Measurements from ENCODE around the gene PSD2.

Gene PSD2

DNA sequence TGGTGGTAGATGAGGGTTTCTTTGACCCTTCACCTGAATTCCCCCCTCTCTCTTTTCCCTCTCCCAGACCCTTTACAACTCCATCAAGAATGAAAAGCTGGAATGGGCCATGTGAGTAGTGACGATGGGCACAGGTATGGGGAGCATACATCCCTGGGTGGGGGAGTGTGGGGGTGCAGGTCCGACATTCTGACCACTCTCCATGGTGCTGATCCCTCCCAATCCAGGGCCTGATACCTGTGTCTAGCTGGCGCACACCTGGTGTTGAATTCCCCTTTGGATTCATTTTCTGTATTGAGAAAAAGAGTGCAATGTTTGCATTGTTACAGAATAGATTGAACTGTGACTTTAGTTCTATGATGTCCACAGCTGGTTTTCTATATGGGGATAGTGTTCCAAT, 40.0 kb downstream of the PSD2 start:
- DNase-seq (ENCODE audit: low read depth in 4 of 4, low spot score in 1 of 4), result no peak

- no peak for DNase-seq (ENCODE audit: low read depth in 4 of 4, low spot score in 1 of 4)
Observed at GRCh38 chr5:139836469-139837208, 41.0 kb downstream of the PSD2 start.

- no peak for DNase-seq (ENCODE audit: low read depth in 4 of 4, low spot score in 1 of 4)
Observed at GRCh38 chr5:139837711-139838380, 42.2 kb downstream of the PSD2 start.

DNA sequence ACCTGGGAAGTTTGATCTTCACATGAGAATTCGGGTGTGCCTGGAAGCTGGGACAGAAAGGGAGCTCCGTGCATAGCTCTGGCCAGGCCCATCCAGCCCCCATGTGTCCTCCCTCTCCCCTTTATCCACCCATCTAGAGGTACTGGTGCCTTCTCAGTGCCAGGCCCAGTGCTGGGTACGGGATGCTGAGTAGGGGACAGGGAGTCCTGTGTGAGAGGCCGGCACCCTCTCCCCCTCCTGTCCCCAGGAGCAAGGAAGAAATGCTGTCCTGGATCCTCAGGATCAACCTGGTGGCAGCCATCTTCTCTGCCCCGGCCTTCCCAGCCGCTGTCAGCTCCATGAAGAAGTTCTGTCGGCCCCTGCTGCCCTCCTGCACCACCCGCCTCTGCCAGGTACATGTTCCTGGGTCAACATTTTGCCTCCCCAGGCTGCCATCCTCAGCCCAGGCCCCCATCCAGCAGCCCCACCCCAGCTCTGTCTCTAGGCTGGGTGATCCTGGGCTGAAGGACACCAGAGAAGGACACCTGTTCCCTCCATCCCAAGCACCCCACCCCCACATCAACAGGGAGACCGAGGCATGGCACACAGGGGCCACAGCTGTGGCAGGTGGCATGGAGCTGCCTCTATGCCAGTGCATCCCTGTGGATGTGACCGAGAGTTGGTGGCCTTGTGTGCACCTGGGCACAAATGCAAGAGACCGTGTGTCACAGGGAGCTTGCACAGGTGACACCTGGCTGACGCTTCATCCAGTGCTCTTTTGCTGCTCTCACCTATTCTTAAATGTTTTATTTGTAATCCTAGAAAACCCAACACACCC, 43.0 kb downstream of the PSD2 start:
- DNase-seq (ENCODE audit: low read depth in 4 of 4, low spot score in 1 of 4), result no peak

DNA sequence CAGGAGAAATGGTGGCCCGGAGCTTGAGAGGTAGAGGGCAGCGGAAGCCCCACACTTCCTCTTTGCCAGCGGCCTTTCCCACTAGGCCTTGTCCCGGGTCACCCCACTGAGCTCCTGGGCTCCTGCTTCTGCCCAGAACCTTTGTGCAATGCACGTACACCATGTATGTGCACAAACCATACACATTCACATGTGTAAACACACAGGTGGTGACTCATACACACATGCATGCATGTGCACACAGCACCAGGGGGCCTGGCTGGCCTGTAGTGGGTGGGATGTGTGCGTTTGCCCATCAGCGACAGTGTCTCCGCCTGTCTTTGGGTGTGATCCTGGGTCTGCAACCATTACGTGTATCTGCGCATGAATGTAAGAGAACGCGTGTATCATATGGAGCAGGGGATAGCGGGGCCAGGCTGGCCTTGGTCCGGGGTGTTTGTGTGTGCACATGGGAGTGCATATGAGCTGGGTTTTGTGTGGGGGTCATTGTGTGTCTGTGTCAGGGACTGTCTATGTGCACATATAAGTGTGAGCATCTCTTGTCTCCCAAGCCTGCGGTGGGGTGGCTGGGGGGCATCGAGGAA, 43.7 kb downstream of the PSD2 start:
- no peak for DNase-seq (ENCODE audit: low read depth in 4 of 4, low spot score in 1 of 4)

DNA sequence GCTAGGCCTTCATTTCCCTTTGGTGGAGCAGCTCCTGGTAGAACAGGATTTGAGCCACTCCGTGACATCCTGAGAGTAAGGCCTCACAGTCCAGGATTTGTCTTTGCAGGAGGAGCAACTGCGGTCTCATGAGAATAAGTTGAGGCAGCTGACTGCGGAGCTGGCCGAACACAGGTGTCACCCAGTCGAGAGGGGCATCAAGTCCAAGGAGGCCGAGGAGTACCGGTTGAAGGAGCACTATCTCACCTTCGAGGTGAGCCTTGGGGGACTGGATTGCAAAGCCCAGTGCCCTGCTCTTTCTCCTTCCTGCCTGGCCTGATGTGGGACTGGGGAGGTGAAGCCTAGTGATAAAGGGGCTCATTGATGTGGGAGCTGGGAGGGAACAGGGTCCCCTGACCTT, 44.3 kb downstream of the PSD2 start:
- DNase-seq (ENCODE audit: low read depth in 4 of 4, low spot score in 1 of 4), result no peak

DNA sequence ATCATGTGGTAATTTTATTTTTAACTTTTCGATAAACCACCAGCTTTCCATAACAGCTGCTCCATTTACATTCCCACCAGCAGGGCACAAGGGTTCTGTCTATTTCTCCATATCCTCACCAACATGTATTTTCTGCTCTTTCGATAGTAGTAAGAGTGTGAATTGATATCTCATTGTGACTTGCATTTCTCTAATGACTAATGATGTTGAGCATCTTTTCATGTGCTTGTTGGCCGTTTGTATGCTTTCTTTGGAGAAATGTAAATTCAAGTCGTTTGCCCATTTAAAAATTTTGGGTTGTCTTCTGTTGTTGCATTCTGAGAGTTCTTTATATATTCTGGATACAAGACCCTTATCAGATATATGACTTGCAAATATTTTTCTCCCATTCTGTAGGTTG, 45.9 kb downstream of the PSD2 start:
- no peak for DNase-seq (ENCODE audit: low read depth in 4 of 4, low spot score in 1 of 4)

- DNase-seq (ENCODE audit: low read depth in 4 of 4, low spot score in 1 of 4), result no peak
Observed at GRCh38 chr5:139842321-139842720, 46.7 kb downstream of the PSD2 start.

DNA sequence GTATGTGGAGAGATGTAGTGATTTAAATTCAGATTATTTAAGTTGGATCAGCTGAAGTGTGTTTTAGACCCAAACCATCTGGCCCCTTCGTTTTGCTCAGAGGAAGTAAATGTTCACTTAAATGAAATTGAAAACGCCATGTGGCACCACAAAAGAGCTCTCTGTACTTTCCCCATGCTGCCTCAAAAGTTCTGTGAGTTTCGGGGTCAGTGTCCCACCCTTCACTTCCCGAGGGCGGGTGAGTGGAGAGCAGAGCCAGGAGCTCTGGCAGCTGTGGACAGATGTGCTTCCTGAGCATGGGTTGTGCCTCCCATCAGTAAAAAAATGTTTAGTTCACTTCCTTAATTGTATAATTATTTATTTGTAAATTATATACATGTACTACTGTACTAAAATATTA, 48.4 kb downstream of the PSD2 start:
- DNase-seq (ENCODE audit: low read depth in 4 of 4, low spot score in 1 of 4), result no peak

GRCh38 chr5:139844472-139845145, 49.0 kb downstream of the PSD2 start:
- peak; percentile 47 to 66 (median 55) for DNase-seq (ENCODE audit: low read depth in 4 of 4, low spot score in 1 of 4)

- DNase-seq (ENCODE audit: low read depth in 4 of 4, low spot score in 1 of 4), result no peak
Observed at GRCh38 chr5:139845846-139846681, 50.5 kb downstream of the PSD2 start.

- no peak for DNase-seq (ENCODE audit: low read depth in 4 of 4, low spot score in 1 of 4)
Observed at GRCh38 chr5:139847091-139847490, 51.5 kb downstream of the PSD2 start.

- DNase-seq (ENCODE audit: low read depth in 4 of 4, low spot score in 1 of 4), result peak; percentile 25 to 67 (median 54)
Observed at GRCh38 chr5:139847790-139848507, 52.3 kb downstream of the PSD2 start.

DNA sequence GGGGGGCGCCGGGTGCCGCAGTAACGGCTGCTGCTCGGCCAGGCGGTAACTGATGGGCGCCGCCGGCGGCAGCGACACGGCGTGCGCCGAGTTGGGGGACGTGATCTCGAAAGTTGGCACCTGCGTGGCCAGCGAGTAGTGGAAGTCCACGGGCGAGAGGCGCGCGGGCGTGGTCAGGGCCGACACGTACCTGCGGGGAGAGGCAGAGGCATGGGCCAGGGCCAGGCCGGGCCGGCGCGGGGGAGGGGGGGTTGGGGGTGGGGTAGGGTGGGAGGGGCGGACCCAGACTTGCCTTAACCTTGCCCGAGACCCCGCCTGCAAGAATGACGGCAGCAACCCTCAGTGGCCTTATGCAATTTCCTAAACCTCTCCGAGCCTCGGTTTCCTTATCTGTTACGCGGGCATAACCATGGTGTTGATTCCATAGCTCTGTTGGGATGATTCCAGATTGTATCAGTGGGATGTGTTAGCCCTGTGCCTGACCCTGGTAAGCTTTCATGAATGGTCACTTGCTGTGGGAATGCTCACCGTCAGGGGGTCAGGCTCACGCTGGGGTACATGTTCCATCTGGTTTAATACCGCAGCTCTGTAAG, 53.0 kb downstream of the PSD2 start:
- peak; percentile 4 to 7 (median 6) for DNase-seq (ENCODE audit: low read depth in 4 of 4, low spot score in 1 of 4)

DNA sequence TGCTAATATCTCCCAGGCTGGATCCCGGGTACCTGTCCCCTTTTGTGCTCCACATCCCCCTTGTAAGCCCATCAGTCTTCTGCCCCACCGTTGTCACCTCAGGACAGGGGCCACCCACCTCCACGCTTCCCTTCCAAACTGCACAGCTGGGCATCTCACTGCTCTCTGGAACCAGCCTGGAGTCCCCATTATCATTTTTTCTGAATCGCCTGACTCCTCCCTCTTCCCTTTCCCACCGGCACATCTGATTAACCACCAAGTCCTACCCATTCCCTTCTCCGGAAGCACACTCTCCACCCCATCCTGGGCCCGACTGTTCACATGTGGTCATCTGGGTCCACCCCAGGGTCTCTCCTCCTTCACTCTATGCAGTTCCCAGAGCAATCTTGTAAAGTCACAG, 53.9 kb downstream of the PSD2 start:
- no peak for DNase-seq (ENCODE audit: low read depth in 4 of 4, low spot score in 1 of 4)

DNA sequence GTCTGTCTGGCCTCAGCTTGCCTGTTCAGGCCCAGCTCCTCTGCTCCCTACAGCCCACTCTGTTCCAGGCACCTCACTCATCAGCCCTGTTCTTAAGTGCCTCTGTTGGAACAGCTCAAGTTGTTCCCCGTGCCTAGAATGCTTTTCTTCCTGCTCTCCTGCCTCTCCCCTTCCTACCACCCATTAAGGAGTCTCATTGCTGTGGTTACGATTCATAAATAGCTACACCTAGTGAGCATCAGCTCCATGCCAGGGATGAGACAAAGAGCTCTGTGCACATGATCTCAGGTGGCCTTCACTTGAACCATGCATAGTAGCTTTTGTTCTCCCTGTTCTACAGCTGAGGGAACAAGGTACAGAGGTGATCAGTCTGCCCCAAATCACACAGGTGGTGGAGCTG, 54.3 kb downstream of the PSD2 start:
- no peak for DNase-seq (ENCODE audit: low read depth in 4 of 4, low spot score in 1 of 4)

- no peak for DNase-seq (ENCODE audit: low read depth in 4 of 4, low spot score in 1 of 4)
Observed at GRCh38 chr5:139850423-139851016, 54.9 kb downstream of the PSD2 start.

- DNase-seq (ENCODE audit: low read depth in 4 of 4, low spot score in 1 of 4), result no peak
Observed at GRCh38 chr5:139851558-139851957, 56.0 kb downstream of the PSD2 start.

DNA sequence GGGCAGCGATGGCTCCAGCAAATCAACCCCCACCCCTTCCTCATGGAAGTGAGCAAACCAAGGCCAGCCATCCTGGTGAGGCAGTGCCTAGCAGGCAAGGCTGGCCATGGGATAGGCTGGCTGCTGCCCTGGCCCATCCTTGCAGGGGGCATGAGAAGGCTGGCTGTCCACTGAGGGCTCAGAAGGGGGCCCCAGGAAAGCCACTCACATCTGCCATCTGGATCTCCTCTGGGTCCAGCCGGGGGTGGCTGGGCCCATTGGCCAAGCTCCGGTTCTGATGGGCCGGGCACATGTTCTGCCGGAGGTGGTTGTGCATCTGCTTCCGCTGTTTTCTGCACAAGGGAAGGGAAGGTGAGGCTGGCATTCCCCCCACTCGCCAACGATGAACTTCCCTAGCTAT, 57.1 kb downstream of the PSD2 start:
- no peak for DNase-seq (ENCODE audit: low read depth in 4 of 4, low spot score in 1 of 4)

Measured in stimulated activated CD4-positive, alpha-beta T cell treated with anti-CD3 and anti-CD28 coated beads, Interleukin-1b, Interleukin-23, amount 100 ng/mL, for 24 hours (primary cell).